Liver (tissue), 9 donors: ENCODE measurements around the gene RAPGEF6. TPM values are rescaled to one million over a fixed set of nuclear protein-coding genes. Genes with fewer than 3 reads are reported as not detected.

Experiments
- DNase-seq: peaks from one replicate; pipeline ENCODE4 v3.0.0-alpha.2; 2017; ENCODE audit warnings: low spot score
- H3K27ac ChIP-seq, 2 donors: one replicate each; pipeline ENCODE4 v1.7.0; 2013; ENCODE audit warnings: inconsistent platforms in 2 of 2, low read length in 2 of 2, control low read depth in 1 of 2, low read depth in 1 of 2, mild to moderate bottlenecking in 1 of 2
- H3K27me3 ChIP-seq, 4 donors: one replicate each; pipeline versions ENCODE4 v1.6.1 to v1.7.0; 2013; ENCODE audit warnings: low read length in 3 of 4, inconsistent platforms in 1 of 4, mild to moderate bottlenecking in 1 of 4, moderate library complexity in 1 of 4; ENCODE audit not compliant: control insufficient read depth in 4 of 4, insufficient read depth in 4 of 4
- H3K36me3 ChIP-seq, 4 donors: one replicate each; pipeline versions ENCODE4 v1.6.1 to v1.7.0; 2013; ENCODE audit warnings: low read length in 3 of 4, mild to moderate bottlenecking in 3 of 4, low read depth in 1 of 4, moderate library complexity in 1 of 4; ENCODE audit not compliant: control insufficient read depth in 4 of 4, insufficient read depth in 3 of 4
- H3K4me1 ChIP-seq, 4 donors: one replicate each; pipeline versions ENCODE4 v1.6.1 to v1.7.0; 2013; ENCODE audit warnings: low read length in 3 of 4, mild to moderate bottlenecking in 3 of 4, moderate library complexity in 1 of 4; ENCODE audit not compliant: control insufficient read depth in 4 of 4, insufficient read depth in 4 of 4
- H3K4me3 ChIP-seq, 3 donors: one replicate each; pipeline versions ENCODE4 v1.6.1 to v1.7.0; 2013; ENCODE audit warnings: low read length in 3 of 3, control low read depth in 1 of 3, low read depth in 1 of 3, mild to moderate bottlenecking in 1 of 3
- H3K9ac ChIP-seq, 2 donors: one replicate each; pipeline ENCODE4 v1.7.0; 2013; ENCODE audit warnings: low read length in 2 of 2, mild to moderate bottlenecking in 2 of 2, moderate library complexity in 2 of 2, control low read depth in 1 of 2, low read depth in 1 of 2
- H3K9me3 ChIP-seq, 4 donors: one replicate each; pipeline versions ENCODE4 v1.6.1 to v1.7.0; 2013; ENCODE audit warnings: low read length in 3 of 4; ENCODE audit not compliant: control insufficient read depth in 4 of 4
- EGR1 ChIP-seq, 2 donors: IDR thresholded peaks; 2 replicates each; pipeline ENCODE4 v1.6.1; 2016 to 2018; ENCODE audit warnings: antibody characterized with exemption in 2 of 2, low read depth in 2 of 2
- FOXA1 ChIP-seq: IDR thresholded peaks from 2 replicates; pipeline ENCODE4 v1.6.1; 2016; ENCODE audit warnings: antibody characterized with exemption
- FOXA2 ChIP-seq: IDR thresholded peaks from 2 replicates; pipeline ENCODE4 v1.6.1; 2016; ENCODE audit warnings: antibody characterized with exemption
- GABPA ChIP-seq, 2 donors: IDR thresholded peaks in 1 of 2; conservative IDR thresholded peaks in 1 of 2; 2 replicates each; pipeline ENCODE4 v1.6.1; 2016; ENCODE audit warnings: antibody characterized with exemption in 2 of 2, mild to moderate bottlenecking in 1 of 2, moderate library complexity in 1 of 2
- HNF4A ChIP-seq, 2 donors: conservative IDR thresholded peaks; 2 replicates each; pipeline ENCODE4 v1.6.1; 2016; ENCODE audit warnings: antibody characterized with exemption in 2 of 2, mild to moderate bottlenecking in 2 of 2
- HNF4G ChIP-seq: IDR thresholded peaks from 2 replicates; pipeline ENCODE4 v1.6.1; 2016; ENCODE audit warnings: antibody characterized with exemption
- NR2F2 ChIP-seq: IDR thresholded peaks from 2 replicates; pipeline ENCODE4 v1.6.1; 2016; ENCODE audit warnings: antibody characterized with exemption
- RAD21 ChIP-seq, 2 donors: IDR thresholded peaks; 2 replicates each; pipeline ENCODE4 v1.6.1; 2016; ENCODE audit warnings: antibody characterized with exemption in 2 of 2, mild to moderate bottlenecking in 2 of 2
- RXRA ChIP-seq, 2 donors: IDR thresholded peaks; 2 replicates each; pipeline ENCODE4 v1.6.1; 2017 to 2018; ENCODE audit warnings: antibody characterized with exemption in 2 of 2, mild to moderate bottlenecking in 1 of 2
- SP1 ChIP-seq: IDR thresholded peaks from 2 replicates; pipeline ENCODE4 v1.6.1; 2018; ENCODE audit warnings: antibody characterized with exemption, mild to moderate bottlenecking
- TAF1 ChIP-seq: conservative IDR thresholded peaks from 2 replicates; pipeline ENCODE4 v1.6.1; 2016; ENCODE audit warnings: antibody characterized with exemption, mild to moderate bottlenecking
- YY1 ChIP-seq: IDR thresholded peaks from 2 replicates; pipeline ENCODE4 v1.6.1; 2016; ENCODE audit warnings: antibody characterized with exemption, mild to moderate bottlenecking
- WGBS: extraction: QIAGEN DNeasy Blood & Tissue Kit; methylation state at CpG from one replicate; pipeline ENCODE4 v1.1.7; 2013; 5-methylcytosine and 5-hydroxymethylcytosine counted together
- polyA plus RNA-seq, 2 donors: library from polyadenylated mRNA; stranded (reverse) in 1 of 2; unstranded in 1 of 2; fragments of 200-250 nt in 1 of 2; fragments of >200 nt in 1 of 2; fragmentation: Nextera tagmentation in 1 of 2; extraction: Ambion mirVana in 1 of 2; gene quantifications; one replicate each; pipeline versions ENCODE4 v1.2.1 to v1.2.3, GENCODE V29; 2013 to 2015
- total RNA-seq, 2 donors: library from RNA; depleted of rRNA; stranded (reverse); fragments of >200 nt; gene quantifications; one replicate each; pipeline ENCODE4 v1.2.3, GENCODE V29; 2014
- TF ChIP-seq, protein P1 (sequence below): IDR thresholded peaks from 2 replicates; pipeline ENCODE4 v1.6.1; 2016; ENCODE audit warnings: antibody characterized with exemption, mild to moderate bottlenecking
- TF ChIP-seq, protein P2 (sequence below): IDR thresholded peaks from 2 replicates; pipeline ENCODE4 v1.6.1; 2016; ENCODE audit warnings: antibody characterized with exemption
- TF ChIP-seq, protein P3 (sequence below): IDR thresholded peaks from 2 replicates; pipeline ENCODE4 v1.6.1; 2016; ENCODE audit warnings: antibody characterized with exemption
- TF ChIP-seq, protein P4 (sequence below): fragments of 150-350 bp; IDR thresholded peaks from 2 replicates; pipeline ENCODE4 v1.5.1; 2017; ENCODE audit warnings: improper control_type of control experiment, low read depth, low read length; ENCODE audit not compliant: missing input control
- TF ChIP-seq, protein P5 (sequence below): IDR thresholded peaks from 2 replicates; pipeline ENCODE4 v1.6.1; 2016; ENCODE audit warnings: antibody characterized with exemption
- donor health status: healthy.
- donor health status: healthy.
- donor health status: healthy.
- donor health status: healthy.
- donor health status: healthy.

Gene RAPGEF6
- total and polyA plus RNA-seq, 4 donors, result 1.7 to 16.1 (median 8.6) TPM

DNA sequence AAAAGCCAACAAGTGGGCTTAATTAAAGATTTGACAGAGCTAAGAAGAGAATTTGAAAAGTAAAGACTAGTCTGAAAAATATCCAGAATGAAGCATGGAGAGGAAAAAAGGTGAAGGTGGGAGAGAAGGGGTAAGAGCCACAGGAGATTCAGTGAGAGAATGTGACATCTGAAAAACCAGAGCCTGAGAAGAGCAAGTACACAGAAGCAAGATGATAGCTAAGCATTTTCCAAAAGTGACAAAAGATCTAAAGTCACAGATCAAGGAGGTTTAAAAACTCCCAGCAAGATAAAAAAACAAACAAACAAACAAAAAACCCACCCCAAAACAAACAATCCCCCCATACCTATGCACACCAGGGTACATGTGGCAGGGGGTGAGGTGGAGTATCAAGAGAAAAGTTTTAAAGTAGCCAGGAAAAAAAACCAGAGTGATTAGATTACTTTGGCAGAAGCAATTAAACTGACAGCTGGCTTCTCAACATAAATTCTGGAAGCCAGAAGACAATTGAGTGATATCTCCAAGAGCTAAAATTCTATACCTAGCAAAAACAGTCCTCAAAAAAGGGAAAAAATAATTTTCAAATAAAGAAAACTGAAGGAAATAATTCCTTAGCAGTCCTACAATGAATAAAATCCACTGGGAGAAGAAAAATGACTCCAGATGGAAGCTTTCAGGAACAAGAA is 111.4 kb downstream of the RAPGEF6 start:
- no peak overlapping the region for H3K27ac ChIP-seq
- TF ChIP-seq TAF1, result no peak
- TF ChIP-seq NR2F2, result no peak
- TF ChIP-seq EGR1 (IDR thresholded peaks at IDR 0.05; ENCODE audit: low read depth in 2 of 2), result no peak
- no peak for TF ChIP-seq YY1
- no peak for TF ChIP-seq SP1
- no peak for TF ChIP-seq FOXA2
- peaks cover 0 to 4% (median 1%) of the 10 kb centered on the region in 4 donors for H3K36me3 ChIP-seq
- no peaks in the 10 kb centered on the region for H3K9me3 ChIP-seq
- no peak for DNase-seq
- no peaks in the 10 kb centered on the region for H3K27me3 ChIP-seq
- no peaks in the 10 kb centered on the region for H3K4me1 ChIP-seq
- H3K9ac ChIP-seq, result no peak overlapping the region
- no peak overlapping the region for H3K4me3 ChIP-seq

DNA sequence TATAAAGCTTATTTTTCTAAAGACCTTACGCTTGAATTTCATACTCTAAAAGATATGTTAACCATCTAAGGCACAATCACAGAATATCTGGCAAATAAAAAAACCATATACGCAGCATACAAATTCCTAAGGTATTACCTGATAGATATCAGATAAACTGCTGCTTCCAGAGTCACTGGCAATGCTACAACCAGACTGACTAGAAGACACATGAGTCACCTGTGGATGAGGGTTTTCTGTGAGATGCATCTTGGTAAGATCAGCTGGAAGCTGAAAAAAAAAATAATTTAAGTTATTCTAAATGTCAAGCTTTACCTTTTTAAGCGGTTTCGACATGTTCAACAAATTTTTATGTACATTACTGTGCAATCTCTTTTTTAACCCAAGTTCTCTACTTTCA is 113.8 kb downstream of the RAPGEF6 start:
- DNase-seq, result no peak
- WGBS, result 98% methylated on average over 4 of the region's 4 CpGs
- Histone ChIP-seq H3K4me3 (no peak overlapping the region), H3K36me3 (peaks cover 0 to 4% (median 1%) of the 10 kb centered on the region in 4 donors), H3K27ac (no peak overlapping the region), H3K9ac (no peak overlapping the region), H3K4me1 (no peaks in the 10 kb centered on the region), H3K27me3 (no peaks in the 10 kb centered on the region), H3K9me3 (no peaks in the 10 kb centered on the region)
- TF ChIP-seq, protein P1, sequence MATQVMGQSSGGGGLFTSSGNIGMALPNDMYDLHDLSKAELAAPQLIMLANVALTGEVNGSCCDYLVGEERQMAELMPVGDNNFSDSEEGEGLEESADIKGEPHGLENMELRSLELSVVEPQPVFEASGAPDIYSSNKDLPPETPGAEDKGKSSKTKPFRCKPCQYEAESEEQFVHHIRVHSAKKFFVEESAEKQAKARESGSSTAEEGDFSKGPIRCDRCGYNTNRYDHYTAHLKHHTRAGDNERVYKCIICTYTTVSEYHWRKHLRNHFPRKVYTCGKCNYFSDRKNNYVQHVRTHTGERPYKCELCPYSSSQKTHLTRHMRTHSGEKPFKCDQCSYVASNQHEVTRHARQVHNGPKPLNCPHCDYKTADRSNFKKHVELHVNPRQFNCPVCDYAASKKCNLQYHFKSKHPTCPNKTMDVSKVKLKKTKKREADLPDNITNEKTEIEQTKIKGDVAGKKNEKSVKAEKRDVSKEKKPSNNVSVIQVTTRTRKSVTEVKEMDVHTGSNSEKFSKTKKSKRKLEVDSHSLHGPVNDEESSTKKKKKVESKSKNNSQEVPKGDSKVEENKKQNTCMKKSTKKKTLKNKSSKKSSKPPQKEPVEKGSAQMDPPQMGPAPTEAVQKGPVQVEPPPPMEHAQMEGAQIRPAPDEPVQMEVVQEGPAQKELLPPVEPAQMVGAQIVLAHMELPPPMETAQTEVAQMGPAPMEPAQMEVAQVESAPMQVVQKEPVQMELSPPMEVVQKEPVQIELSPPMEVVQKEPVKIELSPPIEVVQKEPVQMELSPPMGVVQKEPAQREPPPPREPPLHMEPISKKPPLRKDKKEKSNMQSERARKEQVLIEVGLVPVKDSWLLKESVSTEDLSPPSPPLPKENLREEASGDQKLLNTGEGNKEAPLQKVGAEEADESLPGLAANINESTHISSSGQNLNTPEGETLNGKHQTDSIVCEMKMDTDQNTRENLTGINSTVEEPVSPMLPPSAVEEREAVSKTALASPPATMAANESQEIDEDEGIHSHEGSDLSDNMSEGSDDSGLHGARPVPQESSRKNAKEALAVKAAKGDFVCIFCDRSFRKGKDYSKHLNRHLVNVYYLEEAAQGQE, result no peak
- TF ChIP-seq EGR1 (IDR thresholded peaks at IDR 0.05; ENCODE audit: low read depth in 2 of 2) (no peak), RAD21 (IDR thresholded peaks at IDR 0.05) (no peak), TAF1 (no peak), GABPA (IDR thresholded peaks at IDR 0.05 in 1 of 2, conservative IDR thresholded peaks at IDR 0.05 in 1 of 2) (no peak), FOXA1 (no peak)
- TF ChIP-seq, protein P2, sequence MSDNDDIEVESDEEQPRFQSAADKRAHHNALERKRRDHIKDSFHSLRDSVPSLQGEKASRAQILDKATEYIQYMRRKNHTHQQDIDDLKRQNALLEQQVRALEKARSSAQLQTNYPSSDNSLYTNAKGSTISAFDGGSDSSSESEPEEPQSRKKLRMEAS, result no peak

DNA sequence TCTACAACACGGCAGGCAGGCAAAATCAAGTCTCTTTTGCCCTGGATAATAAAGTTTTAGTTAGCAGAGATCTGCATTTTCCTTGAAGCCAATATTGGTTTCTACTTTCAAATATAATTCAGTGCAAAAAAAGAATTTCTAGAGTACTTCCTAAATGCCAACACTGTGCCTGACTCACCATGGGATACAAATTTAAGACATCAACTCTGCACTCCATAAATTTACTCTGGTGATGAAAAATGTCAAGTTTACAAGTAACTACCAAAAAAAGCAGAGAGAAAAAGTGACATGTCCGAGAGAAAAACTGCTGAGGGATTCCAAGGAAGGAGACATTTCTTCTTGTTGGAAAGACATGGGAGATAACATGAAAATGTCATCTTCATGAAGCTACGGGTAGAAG is 119.7 kb downstream of the RAPGEF6 start:
- no peaks in the 10 kb centered on the region for H3K4me1 ChIP-seq
- WGBS, result 89% methylated on average over 3 of the region's 3 CpGs
- TF ChIP-seq, protein P3, sequence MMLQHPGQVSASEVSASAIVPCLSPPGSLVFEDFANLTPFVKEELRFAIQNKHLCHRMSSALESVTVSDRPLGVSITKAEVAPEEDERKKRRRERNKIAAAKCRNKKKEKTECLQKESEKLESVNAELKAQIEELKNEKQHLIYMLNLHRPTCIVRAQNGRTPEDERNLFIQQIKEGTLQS, result no peak
- TF ChIP-seq, protein P4, sequence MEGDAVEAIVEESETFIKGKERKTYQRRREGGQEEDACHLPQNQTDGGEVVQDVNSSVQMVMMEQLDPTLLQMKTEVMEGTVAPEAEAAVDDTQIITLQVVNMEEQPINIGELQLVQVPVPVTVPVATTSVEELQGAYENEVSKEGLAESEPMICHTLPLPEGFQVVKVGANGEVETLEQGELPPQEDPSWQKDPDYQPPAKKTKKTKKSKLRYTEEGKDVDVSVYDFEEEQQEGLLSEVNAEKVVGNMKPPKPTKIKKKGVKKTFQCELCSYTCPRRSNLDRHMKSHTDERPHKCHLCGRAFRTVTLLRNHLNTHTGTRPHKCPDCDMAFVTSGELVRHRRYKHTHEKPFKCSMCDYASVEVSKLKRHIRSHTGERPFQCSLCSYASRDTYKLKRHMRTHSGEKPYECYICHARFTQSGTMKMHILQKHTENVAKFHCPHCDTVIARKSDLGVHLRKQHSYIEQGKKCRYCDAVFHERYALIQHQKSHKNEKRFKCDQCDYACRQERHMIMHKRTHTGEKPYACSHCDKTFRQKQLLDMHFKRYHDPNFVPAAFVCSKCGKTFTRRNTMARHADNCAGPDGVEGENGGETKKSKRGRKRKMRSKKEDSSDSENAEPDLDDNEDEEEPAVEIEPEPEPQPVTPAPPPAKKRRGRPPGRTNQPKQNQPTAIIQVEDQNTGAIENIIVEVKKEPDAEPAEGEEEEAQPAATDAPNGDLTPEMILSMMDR, result no peak
- TF ChIP-seq NR2F2, result no peak
- TF ChIP-seq HNF4G, result no peak
- TF ChIP-seq RAD21 (IDR thresholded peaks at IDR 0.05), result no peak
- TF ChIP-seq, protein P5, sequence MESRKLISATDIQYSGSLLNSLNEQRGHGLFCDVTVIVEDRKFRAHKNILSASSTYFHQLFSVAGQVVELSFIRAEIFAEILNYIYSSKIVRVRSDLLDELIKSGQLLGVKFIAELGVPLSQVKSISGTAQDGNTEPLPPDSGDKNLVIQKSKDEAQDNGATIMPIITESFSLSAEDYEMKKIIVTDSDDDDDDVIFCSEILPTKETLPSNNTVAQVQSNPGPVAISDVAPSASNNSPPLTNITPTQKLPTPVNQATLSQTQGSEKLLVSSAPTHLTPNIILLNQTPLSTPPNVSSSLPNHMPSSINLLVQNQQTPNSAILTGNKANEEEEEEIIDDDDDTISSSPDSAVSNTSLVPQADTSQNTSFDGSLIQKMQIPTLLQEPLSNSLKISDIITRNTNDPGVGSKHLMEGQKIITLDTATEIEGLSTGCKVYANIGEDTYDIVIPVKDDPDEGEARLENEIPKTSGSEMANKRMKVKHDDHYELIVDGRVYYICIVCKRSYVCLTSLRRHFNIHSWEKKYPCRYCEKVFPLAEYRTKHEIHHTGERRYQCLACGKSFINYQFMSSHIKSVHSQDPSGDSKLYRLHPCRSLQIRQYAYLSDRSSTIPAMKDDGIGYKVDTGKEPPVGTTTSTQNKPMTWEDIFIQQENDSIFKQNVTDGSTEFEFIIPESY, result no peak
- TF ChIP-seq EGR1 (IDR thresholded peaks at IDR 0.05; ENCODE audit: low read depth in 2 of 2), result no peak
- no peak for TF ChIP-seq GABPA (IDR thresholded peaks at IDR 0.05 in 1 of 2, conservative IDR thresholded peaks at IDR 0.05 in 1 of 2)
- no peak for TF ChIP-seq FOXA1
- no peak for TF ChIP-seq HNF4A (conservative IDR thresholded peaks at IDR 0.05)
- TF ChIP-seq, protein P2, result no peak
- no peak for TF ChIP-seq RXRA (IDR thresholded peaks at IDR 0.05)
- no peak for TF ChIP-seq TAF1
- H3K9me3 ChIP-seq, result no peaks in the 10 kb centered on the region
- DNase-seq, result no peak
- no peaks in the 10 kb centered on the region for H3K27me3 ChIP-seq
- no peak overlapping the region for H3K9ac ChIP-seq
- no peak overlapping the region for H3K4me3 ChIP-seq
- no peak overlapping the region for H3K27ac ChIP-seq
- peaks cover 0 to 4% (median 0%) of the 10 kb centered on the region in 4 donors for H3K36me3 ChIP-seq
